ENCODE data around the gene XYLT2. TPM values are rescaled to one million over a fixed set of nuclear protein-coding genes. Genes with fewer than 3 reads are reported as not detected.

XYLT2 gene
- total RNA-seq, 2 experiments from 2014 or later, result 17.7 to 19.6 TPM

GRCh38 chr17:50375858-50376538, 30.1 kb downstream of the XYLT2 start:
- H3K27ac Mint-ChIP-seq, result no peak overlapping the region
- H3K4me1 Mint-ChIP-seq, result peaks cover 14% of the 10 kb centered on the region
- H3K27me3 Mint-ChIP-seq, result no peaks in the 10 kb centered on the region
- no peaks in the 10 kb centered on the region for H3K9me3 Mint-ChIP-seq
- no peak for DNase-seq
- H3K36me3 Mint-ChIP-seq, result peaks cover 29% of the 10 kb centered on the region
- no peak overlapping the region for H3K4me3 Mint-ChIP-seq

- H3K27me3 Mint-ChIP-seq, result no peaks in the 10 kb centered on the region
- peaks cover 10% of the 10 kb centered on the region for H3K36me3 Mint-ChIP-seq
- no peak overlapping the region for H3K4me3 Mint-ChIP-seq
- DNase-seq, result no peak
- H3K4me1 Mint-ChIP-seq, result no peaks in the 10 kb centered on the region
- H3K27ac Mint-ChIP-seq, result no peak overlapping the region
- H3K9me3 Mint-ChIP-seq, result no peaks in the 10 kb centered on the region
Observed at GRCh38 chr17:50379351-50380132, 33.6 kb downstream of the XYLT2 start.

GRCh38 chr17:50380369-50381259, 34.7 kb downstream of the XYLT2 start:
- no peak overlapping the region for H3K27ac Mint-ChIP-seq
- no peaks in the 10 kb centered on the region for H3K9me3 Mint-ChIP-seq
- H3K36me3 Mint-ChIP-seq, result peaks cover 14% of the 10 kb centered on the region
- DNase-seq, result no peak
- H3K27me3 Mint-ChIP-seq, result no peaks in the 10 kb centered on the region
- no peak overlapping the region for H3K4me3 Mint-ChIP-seq
- H3K4me1 Mint-ChIP-seq, result no peaks in the 10 kb centered on the region

DNA sequence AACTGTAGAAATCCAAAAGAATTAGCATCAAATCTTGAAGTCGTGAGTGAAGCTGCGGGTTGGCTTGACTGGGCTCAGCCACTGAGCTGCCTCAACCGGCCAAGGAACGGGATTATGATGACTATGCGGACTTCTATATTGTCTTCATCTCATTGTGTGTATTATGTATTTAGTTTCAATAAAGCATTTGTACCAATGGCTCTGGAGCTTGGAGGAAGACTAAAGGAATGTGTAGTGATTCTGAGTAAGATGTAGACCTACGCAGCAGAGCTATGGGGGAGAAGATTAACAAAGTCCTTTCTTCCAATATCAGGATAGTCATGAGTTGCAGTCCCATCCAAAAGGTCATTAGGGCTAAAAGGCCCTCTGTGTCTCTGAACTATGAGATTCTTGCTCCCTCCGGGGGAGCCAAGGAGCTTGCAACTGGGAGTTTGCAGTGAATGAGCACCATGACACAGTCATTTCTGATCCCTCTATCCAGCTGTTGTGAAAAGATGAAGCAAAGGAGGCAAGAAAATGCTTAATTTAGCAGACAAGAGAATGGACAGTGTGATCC, 35.4 kb downstream of the XYLT2 start:
- H3K36me3 Mint-ChIP-seq, result peaks cover 16% of the 10 kb centered on the region
- no peaks in the 10 kb centered on the region for H3K9me3 Mint-ChIP-seq
- no peak overlapping the region for H3K4me3 Mint-ChIP-seq
- no peak for DNase-seq
- no peaks in the 10 kb centered on the region for H3K4me1 Mint-ChIP-seq
- H3K27me3 Mint-ChIP-seq, result no peaks in the 10 kb centered on the region
- H3K27ac Mint-ChIP-seq, result no peak overlapping the region

DNA sequence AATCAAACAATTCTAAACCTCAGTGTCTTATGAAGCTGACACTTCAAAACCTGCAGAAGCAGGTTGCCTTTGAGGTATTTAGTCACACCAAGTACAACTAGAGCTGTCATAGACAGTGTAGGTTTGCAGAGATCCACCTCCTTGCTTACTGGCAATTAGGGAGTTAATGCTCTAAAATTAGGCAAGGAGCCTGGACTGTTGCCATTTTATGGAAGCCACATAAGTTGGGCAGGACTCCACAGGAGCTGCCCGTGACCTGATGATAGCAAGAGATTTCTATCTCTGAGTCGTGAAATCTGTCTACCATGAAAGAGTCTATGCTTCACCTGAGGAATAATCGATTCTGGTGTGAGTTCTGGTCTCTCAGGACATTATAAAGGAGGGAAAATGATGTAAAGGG, 36.0 kb downstream of the XYLT2 start:
- H3K36me3 Mint-ChIP-seq, result peaks cover 20% of the 10 kb centered on the region
- H3K4me1 Mint-ChIP-seq, result no peaks in the 10 kb centered on the region
- no peaks in the 10 kb centered on the region for H3K9me3 Mint-ChIP-seq
- no peak for DNase-seq
- H3K27ac Mint-ChIP-seq, result no peak overlapping the region
- no peak overlapping the region for H3K4me3 Mint-ChIP-seq
- H3K27me3 Mint-ChIP-seq, result no peaks in the 10 kb centered on the region

- Mint-ChIP-seq H3K9me3 (no peaks in the 10 kb centered on the region), H3K27ac (no peak overlapping the region), H3K4me3 (no peak overlapping the region), H3K4me1 (no peaks in the 10 kb centered on the region), H3K27me3 (no peaks in the 10 kb centered on the region), H3K36me3 (peaks cover 17% of the 10 kb centered on the region)
- DNase-seq, result no peak
Observed at GRCh38 chr17:50382931-50383330, 37.0 kb downstream of the XYLT2 start.

DNA sequence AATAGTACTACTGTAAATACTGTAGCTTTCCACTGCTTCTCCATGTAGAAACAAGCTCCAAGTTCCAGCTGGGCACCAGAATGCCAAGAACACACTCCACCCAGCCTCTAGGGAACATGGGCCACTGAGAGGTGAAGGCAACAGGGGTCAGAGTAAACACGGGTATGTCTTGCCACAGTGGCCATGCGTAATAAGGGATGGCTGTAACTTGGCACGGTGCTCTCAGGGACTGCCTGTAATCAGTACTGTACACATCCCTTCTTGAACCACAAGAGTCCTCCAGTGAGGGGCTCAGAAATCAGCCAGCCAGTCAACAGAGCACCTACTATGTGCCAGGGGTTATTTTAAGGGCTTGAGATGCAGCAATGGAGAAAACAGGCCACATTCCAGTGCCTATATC, 40.6 kb downstream of the XYLT2 start:
- Mint-ChIP-seq H3K9me3 (no peaks in the 10 kb centered on the region), H3K27me3 (no peaks in the 10 kb centered on the region), H3K4me3 (no peak overlapping the region), H3K4me1 (peaks cover 2% of the 10 kb centered on the region), H3K27ac (no peak overlapping the region), H3K36me3 (peaks cover 16% of the 10 kb centered on the region)
- no peak for DNase-seq

GRCh38 chr17:50388728-50389127, 42.8 kb downstream of the XYLT2 start:
- Mint-ChIP-seq H3K4me1 (peaks cover 4% of the 10 kb centered on the region), H3K27me3 (no peaks in the 10 kb centered on the region), H3K4me3 (no peak overlapping the region), H3K27ac (no peak overlapping the region), H3K9me3 (no peaks in the 10 kb centered on the region), H3K36me3 (peaks cover 20% of the 10 kb centered on the region)
- no peak for DNase-seq

DNA sequence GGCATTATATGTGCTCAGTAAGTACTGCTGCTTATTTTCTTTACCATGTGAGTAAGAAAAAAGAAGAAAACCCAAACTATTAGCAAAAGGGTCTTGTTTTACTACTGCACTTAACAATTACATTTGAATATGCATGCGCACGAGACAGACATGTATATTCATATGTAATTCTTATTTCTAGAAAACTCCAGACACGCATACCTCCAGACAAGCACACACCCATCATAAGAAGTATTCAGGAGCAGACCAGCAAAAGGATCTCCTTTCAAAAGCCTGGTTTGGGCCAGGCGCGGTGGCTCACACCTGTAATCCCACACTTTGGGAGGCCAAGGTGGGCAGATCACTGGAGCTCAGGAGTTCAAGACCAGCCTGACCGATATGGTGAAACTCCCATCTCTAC, 43.6 kb downstream of the XYLT2 start:
- H3K36me3 Mint-ChIP-seq, result peaks cover 25% of the 10 kb centered on the region
- no peak overlapping the region for H3K27ac Mint-ChIP-seq
- H3K9me3 Mint-ChIP-seq, result no peaks in the 10 kb centered on the region
- DNase-seq, result no peak
- no peak overlapping the region for H3K4me3 Mint-ChIP-seq
- H3K27me3 Mint-ChIP-seq, result no peaks in the 10 kb centered on the region
- H3K4me1 Mint-ChIP-seq, result peaks cover 7% of the 10 kb centered on the region

- no peaks in the 10 kb centered on the region for H3K27me3 Mint-ChIP-seq
- no peak overlapping the region for H3K27ac Mint-ChIP-seq
- no peak for DNase-seq
- no peak overlapping the region for H3K4me3 Mint-ChIP-seq
- H3K9me3 Mint-ChIP-seq, result no peaks in the 10 kb centered on the region
- peaks cover 29% of the 10 kb centered on the region for H3K36me3 Mint-ChIP-seq
- peaks cover 25% of the 10 kb centered on the region for H3K4me1 Mint-ChIP-seq
Observed at GRCh38 chr17:50392621-50393020, 46.7 kb downstream of the XYLT2 start.

GRCh38 chr17:50393700-50394099, 47.8 kb downstream of the XYLT2 start:
- no peak overlapping the region for H3K27ac Mint-ChIP-seq
- no peak overlapping the region for H3K4me3 Mint-ChIP-seq
- H3K9me3 Mint-ChIP-seq, result no peaks in the 10 kb centered on the region
- H3K4me1 Mint-ChIP-seq, result peaks cover 27% of the 10 kb centered on the region
- no peak for DNase-seq
- no peaks in the 10 kb centered on the region for H3K27me3 Mint-ChIP-seq
- H3K36me3 Mint-ChIP-seq, result peaks cover 25% of the 10 kb centered on the region

GRCh38 chr17:50394711-50395110, 48.8 kb downstream of the XYLT2 start:
- Mint-ChIP-seq H3K27me3 (no peaks in the 10 kb centered on the region), H3K4me1 (peaks cover 27% of the 10 kb centered on the region), H3K4me3 (peak overlapping the region; percentile 96), H3K36me3 (peaks cover 25% of the 10 kb centered on the region), H3K9me3 (no peaks in the 10 kb centered on the region), H3K27ac (peak overlapping the region; percentile 31)
- no peak for DNase-seq

DNA sequence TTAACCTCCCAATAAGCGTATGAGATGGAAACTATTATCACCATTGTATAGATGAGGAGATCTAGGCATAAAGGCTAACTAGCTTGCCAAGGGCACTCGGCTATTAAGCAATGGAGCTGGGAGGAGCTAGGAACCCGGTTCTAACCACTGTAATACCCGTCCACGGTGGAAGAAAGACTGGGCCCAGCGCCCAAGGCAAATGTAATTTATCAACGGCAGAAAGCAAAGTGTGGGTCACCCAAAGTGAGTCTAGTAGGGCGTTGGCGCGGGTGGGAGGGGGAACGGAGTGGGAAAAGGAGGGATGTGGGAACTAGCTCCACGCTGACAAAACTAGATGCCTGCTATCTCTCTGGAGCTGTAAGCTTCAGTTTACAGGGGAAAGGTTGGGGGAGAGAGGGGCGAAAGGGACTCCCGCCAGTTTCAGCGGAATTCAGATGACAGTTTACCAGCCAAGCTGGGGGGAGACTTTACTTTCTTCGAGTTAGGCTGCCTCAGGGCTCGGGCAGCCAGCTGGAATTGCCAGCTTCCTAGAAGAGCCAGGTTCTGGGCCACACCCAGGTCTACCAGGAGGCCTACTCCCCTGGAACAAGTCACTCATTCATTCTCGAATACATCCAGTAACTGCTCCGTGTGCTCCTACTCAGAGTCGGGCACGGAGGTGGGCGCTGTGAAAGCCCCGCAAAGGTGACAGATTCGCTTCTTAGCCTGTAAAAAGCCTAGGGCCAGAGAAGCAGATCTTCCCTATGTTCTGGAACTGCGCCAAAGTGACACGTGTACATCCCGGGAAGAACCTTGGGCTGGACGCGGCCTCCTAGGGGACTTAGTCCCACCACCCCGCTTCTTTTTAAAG, 50.6 kb downstream of the XYLT2 start:
- Mint-ChIP-seq H3K4me1 (peaks cover 25% of the 10 kb centered on the region), H3K4me3 (peak overlapping the region; percentile 96), H3K36me3 (peaks cover 23% of the 10 kb centered on the region), H3K9me3 (no peaks in the 10 kb centered on the region), H3K27me3 (no peaks in the 10 kb centered on the region), H3K27ac (peak overlapping the region; percentile 87)
- DNase-seq, result peak; percentile 35

Data from activated naive CD8-positive, alpha-beta T cell treated with anti-CD3 and anti-CD28 coated beads for 36 hours (primary cell).